Epithelial cell of alveolus of lung (primary cell): Measurements from ENCODE around the gene CCR3. TPM values are rescaled to one million over a fixed set of nuclear protein-coding genes. Genes with fewer than 3 reads are reported as not detected.

Source experiments
- total RNA-seq: library from RNA; depleted of rRNA; stranded (reverse); fragments of >200 nt; gene quantifications from 2 replicates; pipeline ENCODE4 v1.2.1, GENCODE V29; 2015

The CCR3 gene
- total RNA-seq, result not detected in 2 replicates

DNA sequence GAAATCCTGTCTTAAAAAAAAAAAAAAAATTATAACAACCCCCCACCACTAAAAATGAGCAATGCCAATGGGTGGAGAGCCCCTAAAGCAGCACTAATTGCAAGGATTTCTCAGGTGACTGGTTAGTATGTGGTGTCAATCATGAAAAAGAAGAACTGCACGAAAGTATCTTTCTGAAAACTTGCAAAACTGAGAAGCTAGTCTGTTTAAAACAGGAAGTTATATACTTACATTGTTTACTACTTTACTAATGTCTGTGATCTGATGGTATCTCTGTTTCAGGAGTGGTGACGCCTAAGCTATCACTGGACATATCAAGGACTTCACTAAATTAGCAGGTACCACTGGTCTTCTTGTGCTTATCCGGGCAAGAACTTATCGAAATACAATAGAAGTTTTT lies at the start of gene CCR3:
Gene CCR3, plus strand, starts transcription at position 341 of the 400 bp plus-strand sequence. CDS start 22,699 bp downstream, outside the sequence.

DNA sequence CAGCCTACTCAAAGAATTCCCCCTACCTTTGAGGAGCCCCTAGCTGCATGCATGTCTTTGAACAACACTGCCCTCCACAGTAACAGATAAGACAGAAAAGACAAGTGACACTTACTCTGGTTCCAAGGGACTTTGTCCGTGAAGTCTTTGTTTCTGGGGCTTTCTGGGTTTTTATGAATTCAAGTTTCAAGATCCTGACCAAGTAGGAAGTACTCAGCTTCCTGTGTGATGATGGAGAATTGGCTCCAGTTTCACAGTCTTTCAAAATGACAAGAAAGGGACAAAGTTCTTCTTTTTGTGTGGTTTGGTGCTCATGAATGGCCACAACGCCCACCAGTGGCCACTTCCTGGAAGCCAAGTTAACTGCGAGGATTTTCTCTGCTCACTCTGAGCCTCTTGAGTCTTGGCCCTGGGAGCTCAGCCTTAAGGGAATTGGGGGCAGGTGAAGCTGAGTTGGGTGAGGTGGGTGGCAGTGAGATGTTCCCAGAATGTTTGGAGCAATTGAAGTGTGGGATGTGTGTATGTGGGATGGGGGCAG lies 34.0 kb upstream of the CCR3 start, which contains the start of gene CCR1:
Gene CCR1, minus strand, starts transcription at position 147 of the 538 bp plus-strand sequence. CDS start 4,000 bp downstream, outside the sequence.

Other genes starting within 250 kb of the CCR3 start
- gene FYCO1, start 246.6 kb upstream of the CCR3 start, total RNA-seq, result 10.0 and 13.4 TPM in 2 replicates
- gene XCR1, start 215.0 kb upstream of the CCR3 start, total RNA-seq, result not detected in 2 replicates
- 0.08 TPM in 1 of 2 replicates, not detected in the other for gene CCR1, start 34.1 kb upstream of the CCR3 start, total RNA-seq
- gene CCR2, start 111.7 kb downstream of the CCR3 start, total RNA-seq, result not detected in 2 replicates
- gene CCR5, start 128.5 kb downstream of the CCR3 start, total RNA-seq, result not detected in 2 replicates
- 0.39 TPM in 1 of 2 replicates, not detected in the other for gene CCRL2, start 164.8 kb downstream of the CCR3 start, total RNA-seq
- not detected in 2 replicates for gene LTF, start 222.4 kb downstream of the CCR3 start, total RNA-seq